ENCODE results near the gene CUL3.

DNA sequence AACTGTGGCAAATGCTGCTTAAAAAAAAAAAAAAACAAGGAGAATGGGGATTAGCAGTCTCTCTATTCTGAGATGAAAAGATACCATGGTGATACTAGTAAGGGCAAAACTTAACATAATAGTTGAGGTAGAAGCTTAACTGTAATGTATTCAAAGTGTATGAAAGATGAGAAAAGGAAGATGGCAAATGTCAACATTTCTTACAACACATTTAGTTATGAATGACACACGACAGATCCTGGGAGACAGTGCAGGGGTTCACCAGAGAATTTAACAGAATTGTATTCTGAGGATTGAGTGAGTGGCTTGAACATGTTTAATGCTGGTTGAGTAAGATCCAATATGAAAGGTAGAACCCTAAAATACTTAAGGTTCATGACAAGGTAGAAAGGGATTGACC, 52.7 kb downstream of the CUL3 start:
- no peak for TF ChIP-seq POLR2A (IDR thresholded peaks at IDR 0.05)
- TF ChIP-seq, protein P1, sequence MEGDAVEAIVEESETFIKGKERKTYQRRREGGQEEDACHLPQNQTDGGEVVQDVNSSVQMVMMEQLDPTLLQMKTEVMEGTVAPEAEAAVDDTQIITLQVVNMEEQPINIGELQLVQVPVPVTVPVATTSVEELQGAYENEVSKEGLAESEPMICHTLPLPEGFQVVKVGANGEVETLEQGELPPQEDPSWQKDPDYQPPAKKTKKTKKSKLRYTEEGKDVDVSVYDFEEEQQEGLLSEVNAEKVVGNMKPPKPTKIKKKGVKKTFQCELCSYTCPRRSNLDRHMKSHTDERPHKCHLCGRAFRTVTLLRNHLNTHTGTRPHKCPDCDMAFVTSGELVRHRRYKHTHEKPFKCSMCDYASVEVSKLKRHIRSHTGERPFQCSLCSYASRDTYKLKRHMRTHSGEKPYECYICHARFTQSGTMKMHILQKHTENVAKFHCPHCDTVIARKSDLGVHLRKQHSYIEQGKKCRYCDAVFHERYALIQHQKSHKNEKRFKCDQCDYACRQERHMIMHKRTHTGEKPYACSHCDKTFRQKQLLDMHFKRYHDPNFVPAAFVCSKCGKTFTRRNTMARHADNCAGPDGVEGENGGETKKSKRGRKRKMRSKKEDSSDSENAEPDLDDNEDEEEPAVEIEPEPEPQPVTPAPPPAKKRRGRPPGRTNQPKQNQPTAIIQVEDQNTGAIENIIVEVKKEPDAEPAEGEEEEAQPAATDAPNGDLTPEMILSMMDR (IDR thresholded peaks at IDR 0.05) = no peak
- no peak for TF ChIP-seq EP300 (IDR thresholded peaks at IDR 0.05)
